Kidney (tissue), 22 donors: Measurements from ENCODE around the gene VTI1B. TPM values are rescaled to one million over a fixed set of nuclear protein-coding genes. Genes with fewer than 3 reads are reported as not detected.

Source experiments
- DNase-seq, 5 donors: peaks; one replicate each; pipeline ENCODE4 v3.0.0-alpha.2; 2013 to 2020
- FAIRE-seq: peaks from 2 replicates; lab custom pipeline; 2012; peaks lifted over from hg19 to GRCh38; lab: Jason Lieb, UNC
- H3K27ac ChIP-seq, 2 donors: one replicate each; pipeline ENCODE4 v1.7.0; 2013; ENCODE audit warnings: low read depth in 2 of 2, low read length in 2 of 2, inconsistent platforms in 1 of 2
- H3K27me3 ChIP-seq: one replicate; pipeline ENCODE4 v1.7.1; 2013; ENCODE audit warnings: low read length, inconsistent platforms; ENCODE audit not compliant: control insufficient read depth, insufficient read depth
- H3K36me3 ChIP-seq, 3 donors: one replicate each; pipeline versions ENCODE4 v1.7.0 to v1.7.1; 2013; ENCODE audit warnings: low read length in 3 of 3, control low read depth in 1 of 3, inconsistent platforms in 1 of 3; ENCODE audit not compliant: insufficient read depth in 3 of 3, control insufficient read depth in 2 of 3
- H3K4me1 ChIP-seq, 3 donors: one replicate each; pipeline versions ENCODE4 v1.7.0 to v1.7.1; 2013; ENCODE audit warnings: low read length in 3 of 3, inconsistent platforms in 1 of 3, low read depth in 1 of 3; ENCODE audit not compliant: control insufficient read depth in 2 of 3, insufficient read depth in 2 of 3
- H3K4me3 ChIP-seq, 3 donors: one replicate each; pipeline versions ENCODE4 v1.7.0 to v1.8.1; 2013; ENCODE audit warnings: low read length in 3 of 3, control low read depth in 1 of 3, inconsistent platforms in 1 of 3
- H3K9ac ChIP-seq, 3 donors: one replicate each; pipeline versions ENCODE4 v1.7.0 to v1.7.1; 2013; ENCODE audit warnings: low read length in 3 of 3, control low read depth in 1 of 3, inconsistent platforms in 1 of 3
- H3K9me3 ChIP-seq, 3 donors: one replicate each; pipeline versions ENCODE4 v1.7.0 to v1.7.1; 2013; ENCODE audit warnings: low read length in 3 of 3, control low read depth in 1 of 3, inconsistent platforms in 1 of 3; ENCODE audit not compliant: control insufficient read depth in 2 of 3, insufficient read depth in 1 of 3
- CTCF ChIP-seq: IDR thresholded peaks from 3 replicates; pipeline ENCODE4 v1.5.1; 2012; ENCODE audit warnings: mild to moderate bottlenecking, moderate library complexity, borderline replicate concordance; ENCODE audit not compliant: insufficient read depth; ENCODE audit errors: extremely low read depth
- intact Hi-C: fragments of 100-400 bp; cut with DNase I; formaldehyde crosslinking; loops from one replicate; pipeline ENCODE4 v1.11.1; 2022
- long read RNA-seq, 10 donors: library from polyadenylated mRNA in 1 of 10; unstranded in 1 of 10; transcript quantifications; one replicate each; pipeline ENCODE4 v2.0.0 and lab custom pipeline, GENCODE V29; 2021 to 2026
- polyA plus RNA-seq: library from polyadenylated mRNA; stranded (reverse); fragments of 350-450 nt; fragmentation: Illumina TruSeq; extraction: RNeasy Lipid Tissue Mini Kit (QIAGEN cat#74804); gene quantifications from one replicate; pipeline ENCODE4 v1.2.3, GENCODE V29; 2014; ENCODE audit warnings: low read depth, low replicate concordance; ENCODE audit not compliant: insufficient read depth
- total RNA-seq: library from RNA; stranded (reverse); fragmentation: NEBNext Ultra II Directional; extraction: Animal tissue kit (Norgen Biotek cat#: 25700); gene quantifications from one replicate; pipeline ENCODE4 v1.2.1, GENCODE V29; 2021
- donor health status: control.
- donor health status: control.
- donor health status: control.
- donor health status: control.
- donor health status: control.
- donor health status: DM: yes; HTN: yes; CAD: no.
- donor health status: Normal renal cell carcinoma (clear cell type).

Gene VTI1B
- total RNA-seq (110 TPM), polyA plus RNA-seq (211 TPM)
- long read RNA-seq, donor 1, full-length matches to known transcripts, result 25 of 40 reads
- long read RNA-seq, donor 1, partial matches to known transcripts, result 15 of 40 reads
- long read RNA-seq, donor 1, other reads (novel, unspliced or antisense), result 0 of 40 reads
- long read RNA-seq, donor 2, full-length matches to known transcripts, result 30 of 57 reads
- long read RNA-seq, donor 2, partial matches to known transcripts, result 27 of 57 reads
- long read RNA-seq, donor 2, other reads (novel, unspliced or antisense), result 0 of 57 reads
- long read RNA-seq, donor 3, full-length matches to known transcripts, result 20 of 49 reads
- long read RNA-seq, donor 3, partial matches to known transcripts, result 29 of 49 reads
- long read RNA-seq, donor 3, other reads (novel, unspliced or antisense), result 0 of 49 reads
- long read RNA-seq, donor 4, full-length matches to known transcripts, result 21 of 50 reads
- long read RNA-seq, donor 4, partial matches to known transcripts, result 29 of 50 reads
- long read RNA-seq, donor 4, other reads (novel, unspliced or antisense), result 0 of 50 reads
- long read RNA-seq, donor 5, full-length matches to known transcripts, result 2 of 2 reads
- long read RNA-seq, donor 5, partial matches to known transcripts, result 0 of 2 reads
- long read RNA-seq, donor 5, other reads (novel, unspliced or antisense), result 0 of 2 reads
- long read RNA-seq, donor 6, full-length matches to known transcripts, result 37 of 76 reads
- long read RNA-seq, donor 6, partial matches to known transcripts, result 39 of 76 reads
- long read RNA-seq, donor 6, other reads (novel, unspliced or antisense), result 0 of 76 reads
- long read RNA-seq, donor 7, full-length matches to known transcripts, result 48 of 57 reads
- long read RNA-seq, donor 7, partial matches to known transcripts, result 3 of 57 reads
- long read RNA-seq, donor 7, other reads (novel, unspliced or antisense), result 6 of 57 reads
- long read RNA-seq, donor 8, full-length matches to known transcripts, result 20 of 43 reads
- long read RNA-seq, donor 8, partial matches to known transcripts, result 23 of 43 reads
- long read RNA-seq, donor 8, other reads (novel, unspliced or antisense), result 0 of 43 reads
- long read RNA-seq, donor 9, full-length matches to known transcripts, result 17 of 43 reads
- long read RNA-seq, donor 9, partial matches to known transcripts, result 26 of 43 reads
- long read RNA-seq, donor 9, other reads (novel, unspliced or antisense), result 0 of 43 reads
- long read RNA-seq, donor 10, full-length matches to known transcripts, result 34 of 55 reads
- long read RNA-seq, donor 10, partial matches to known transcripts, result 21 of 55 reads
- long read RNA-seq, donor 10, other reads (novel, unspliced or antisense), result 0 of 55 reads

GRCh38 chr14:67674480-67675218 lies at the start of gene VTI1B:
TSS of gene VTI1B (minus strand) at chr14:67674632. CDS start at chr14:67674489, 143 bp downstream.
- peaks cover 0 to 2% (median 0%) of the 10 kb centered on the region in 3 donors for H3K36me3 ChIP-seq
- no peaks in the 10 kb centered on the region for H3K27me3 ChIP-seq
- H3K4me3 ChIP-seq, result peak within 1 kb of the TSS; percentile 71 to 94 (median 84)
- peak within 1 kb of the TSS; percentile 77 to 96 (median 95) for H3K9ac ChIP-seq
- TF ChIP-seq CTCF, result no peak
- H3K27ac ChIP-seq, result peak within 1 kb of the TSS; percentile 98 to 99
- DNase-seq, result peak; percentile 86 to 94 (median 92)
- no peak for FAIRE-seq
- intact Hi-C loops, result no loop called here
- no peaks in the 10 kb centered on the region for H3K9me3 ChIP-seq
- H3K4me1 ChIP-seq, result peaks cover 4 to 12% (median 9%) of the 10 kb centered on the region in 3 donors

- Histone ChIP-seq H3K36me3 (peaks cover 0 to 10% (median 0%) of the 10 kb centered on the region in 3 donors), H3K4me1 (no peaks in the 10 kb centered on the region), H3K9me3 (no peaks in the 10 kb centered on the region), H3K4me3 (no peak overlapping the region), H3K9ac (no peak overlapping the region), H3K27me3 (no peaks in the 10 kb centered on the region), H3K27ac (no peak overlapping the region)
- peak in 2 of 5 donors; percentile 22 to 74 for DNase-seq
- FAIRE-seq, result no peak
- intact Hi-C loops, result no loop called here
- no peak for TF ChIP-seq CTCF
Observed at GRCh38 chr14:67722293-67722692, 47.9 kb upstream of the VTI1B start.

- Histone ChIP-seq H3K27ac (no peak overlapping the region), H3K27me3 (no peaks in the 10 kb centered on the region), H3K4me3 (no peak overlapping the region), H3K36me3 (peaks cover 0 to 10% (median 0%) of the 10 kb centered on the region in 3 donors), H3K9me3 (no peaks in the 10 kb centered on the region), H3K9ac (no peak overlapping the region), H3K4me1 (no peaks in the 10 kb centered on the region)
- FAIRE-seq (no peak), DNase-seq (no peak)
- intact Hi-C loops, result no loop called here
- TF ChIP-seq CTCF, result no peak
Observed at GRCh38 chr14:67721875-67722274, 47.4 kb upstream of the VTI1B start.
